ENCODE results near the gene EGFR. TPM values are rescaled to one million over a fixed set of nuclear protein-coding genes. Genes with fewer than 3 reads are reported as not detected.

EGFR gene
- total RNA-seq, 2 experiments from 2014 or later, result not detected

GRCh38 chr7:55082228-55082603 is 63.4 kb downstream of the EGFR start:
- H3K27ac Mint-ChIP-seq, result no peak overlapping the region
- intact Hi-C loops (cut with micrococcal nuclease), result loop anchor here (10.0 kb wide), 1 partner anchor 173 kb away; no protein-coding TSS in a partner anchor
- no peak for DNase-seq
- no peaks in the 10 kb centered on the region for H3K9me3 Mint-ChIP-seq
- peaks cover 9% of the 10 kb centered on the region for H3K4me1 Mint-ChIP-seq (ENCODE audit: low read depth)
- no peak overlapping the region for H3K4me3 Mint-ChIP-seq
- no peaks in the 10 kb centered on the region for H3K36me3 Mint-ChIP-seq
- ChIA-PET POLR2A (no interaction called here), CTCF (no interaction called here)
- H3K27me3 Mint-ChIP-seq, result peaks cover 10% of the 10 kb centered on the region

GRCh38 chr7:55083206-55083605 is 64.4 kb downstream of the EGFR start:
- DNase-seq, result no peak
- CTCF ChIA-PET, result no interaction called here
- no peak overlapping the region for H3K4me3 Mint-ChIP-seq
- H3K9me3 Mint-ChIP-seq, result no peaks in the 10 kb centered on the region
- H3K36me3 Mint-ChIP-seq, result no peaks in the 10 kb centered on the region
- peaks cover 12% of the 10 kb centered on the region for H3K27me3 Mint-ChIP-seq
- intact Hi-C loops (cut with micrococcal nuclease), result loop anchor here (10.0 kb wide), 1 partner anchor 172 kb away; no protein-coding TSS in a partner anchor
- H3K27ac Mint-ChIP-seq, result no peak overlapping the region
- POLR2A ChIA-PET, result no interaction called here
- peaks cover 11% of the 10 kb centered on the region for H3K4me1 Mint-ChIP-seq (ENCODE audit: low read depth)

GRCh38 chr7:55084307-55084706 is 65.5 kb downstream of the EGFR start:
- H3K36me3 Mint-ChIP-seq, result no peaks in the 10 kb centered on the region
- ChIA-PET CTCF (no interaction called here), POLR2A (no interaction called here)
- peaks cover 11% of the 10 kb centered on the region for H3K4me1 Mint-ChIP-seq (ENCODE audit: low read depth)
- H3K9me3 Mint-ChIP-seq, result no peaks in the 10 kb centered on the region
- no peak overlapping the region for H3K4me3 Mint-ChIP-seq
- no peak for DNase-seq
- intact Hi-C loops (cut with micrococcal nuclease), result loop anchor here (10.0 kb wide), 1 partner anchor 170 kb away; no protein-coding TSS in a partner anchor
- H3K27ac Mint-ChIP-seq, result no peak overlapping the region
- H3K27me3 Mint-ChIP-seq, result peaks cover 12% of the 10 kb centered on the region

GRCh38 chr7:55085511-55086412 is 66.9 kb downstream of the EGFR start:
- Mint-ChIP-seq H3K4me3 (no peak overlapping the region), H3K9me3 (no peaks in the 10 kb centered on the region), H3K4me1 (ENCODE audit: low read depth) (peaks cover 11% of the 10 kb centered on the region), H3K27ac (no peak overlapping the region), H3K36me3 (no peaks in the 10 kb centered on the region), H3K27me3 (peaks cover 12% of the 10 kb centered on the region)
- intact Hi-C loops (cut with micrococcal nuclease), result loop anchor here (2.0 to 10.0 kb wide), 3 partner anchors 47 to 169 kb away; no protein-coding TSS in a partner anchor
- no peak for DNase-seq
- ChIA-PET CTCF (interaction anchor here (1.2 kb wide), 1 partner anchor 170 kb away, joined by 5 read pairs; no protein-coding TSS in a partner anchor), POLR2A (interaction anchor here (0.9 kb wide), 1 partner anchor 327 kb away, joined by 4 read pairs; the partner anchor contains the start of gene SEC61G)

GRCh38 chr7:55086413-55087201 is 67.8 kb downstream of the EGFR start:
- peak; percentile 24 for DNase-seq
- no peak overlapping the region for H3K4me3 Mint-ChIP-seq
- POLR2A ChIA-PET, result interaction anchor here (0.7 to 0.9 kb wide), 2 partner anchors 14 to 327 kb away, joined by 4 to 5 read pairs; partner anchors contain the start of gene SEC61G
- no peaks in the 10 kb centered on the region for H3K9me3 Mint-ChIP-seq
- no peaks in the 10 kb centered on the region for H3K36me3 Mint-ChIP-seq
- H3K27ac Mint-ChIP-seq, result no peak overlapping the region
- CTCF ChIA-PET, result interaction anchor here (1.2 kb wide), 1 partner anchor 169 kb away, joined by 5 read pairs; no protein-coding TSS in a partner anchor
- intact Hi-C loops (cut with micrococcal nuclease), result loop anchor here (2.0 to 10.0 kb wide), 3 partner anchors 46 to 168 kb away; no protein-coding TSS in a partner anchor
- peaks cover 12% of the 10 kb centered on the region for H3K27me3 Mint-ChIP-seq
- peaks cover 11% of the 10 kb centered on the region for H3K4me1 Mint-ChIP-seq (ENCODE audit: low read depth)

GRCh38 chr7:55087521-55087961 is 68.7 kb downstream of the EGFR start:
- CTCF ChIA-PET, result no interaction called here
- H3K9me3 Mint-ChIP-seq, result no peaks in the 10 kb centered on the region
- H3K27me3 Mint-ChIP-seq, result peaks cover 12% of the 10 kb centered on the region
- H3K4me1 Mint-ChIP-seq (ENCODE audit: low read depth), result peaks cover 11% of the 10 kb centered on the region
- POLR2A ChIA-PET, result interaction anchor here (0.7 kb wide), 1 partner anchor 13 kb away, joined by 5 read pairs; no protein-coding TSS in a partner anchor
- intact Hi-C loops (cut with micrococcal nuclease), result loop anchor here (2.0 to 10.0 kb wide), 3 partner anchors 45 to 167 kb away; no protein-coding TSS in a partner anchor
- DNase-seq, result no peak
- no peak overlapping the region for H3K4me3 Mint-ChIP-seq
- H3K36me3 Mint-ChIP-seq, result no peaks in the 10 kb centered on the region
- no peak overlapping the region for H3K27ac Mint-ChIP-seq

- Mint-ChIP-seq H3K9me3 (no peaks in the 10 kb centered on the region), H3K36me3 (no peaks in the 10 kb centered on the region), H3K4me3 (no peak overlapping the region), H3K4me1 (ENCODE audit: low read depth) (peaks cover 11% of the 10 kb centered on the region), H3K27ac (no peak overlapping the region), H3K27me3 (peaks cover 10% of the 10 kb centered on the region)
- no peak for DNase-seq
- intact Hi-C loops (cut with micrococcal nuclease), result loop anchor here (5.0 to 10.0 kb wide), 2 partner anchors 44 to 167 kb away; no protein-coding TSS in a partner anchor
- ChIA-PET CTCF (no interaction called here), POLR2A (no interaction called here)
Observed at GRCh38 chr7:55088107-55088506, 69.3 kb downstream of the EGFR start.

GRCh38 chr7:55088620-55089019 is 69.8 kb downstream of the EGFR start:
- DNase-seq, result no peak
- H3K36me3 Mint-ChIP-seq, result no peaks in the 10 kb centered on the region
- H3K4me1 Mint-ChIP-seq (ENCODE audit: low read depth), result peaks cover 11% of the 10 kb centered on the region
- H3K27me3 Mint-ChIP-seq, result peaks cover 13% of the 10 kb centered on the region
- H3K4me3 Mint-ChIP-seq, result no peak overlapping the region
- ChIA-PET CTCF (no interaction called here), POLR2A (no interaction called here)
- intact Hi-C loops (cut with micrococcal nuclease), result loop anchor here (5.0 to 10.0 kb wide), 2 partner anchors 44 to 166 kb away; no protein-coding TSS in a partner anchor
- H3K9me3 Mint-ChIP-seq, result no peaks in the 10 kb centered on the region
- H3K27ac Mint-ChIP-seq, result no peak overlapping the region

- ChIA-PET POLR2A (no interaction called here), CTCF (interaction anchor here (1.0 kb wide), 1 partner anchor 163 kb away, joined by 4 read pairs; no protein-coding TSS in a partner anchor)
- intact Hi-C loops (cut with micrococcal nuclease), result no loop called here
- no peaks in the 10 kb centered on the region for H3K9me3 Mint-ChIP-seq
- H3K27me3 Mint-ChIP-seq, result peaks cover 7% of the 10 kb centered on the region
- no peak for DNase-seq
- peaks cover under 1% of the 10 kb centered on the region for H3K4me1 Mint-ChIP-seq (ENCODE audit: low read depth)
- no peak overlapping the region for H3K4me3 Mint-ChIP-seq
- H3K36me3 Mint-ChIP-seq, result no peaks in the 10 kb centered on the region
- no peak overlapping the region for H3K27ac Mint-ChIP-seq
Observed at GRCh38 chr7:55092186-55092974, 73.6 kb downstream of the EGFR start.

- Mint-ChIP-seq H3K27me3 (peaks cover 5% of the 10 kb centered on the region), H3K36me3 (no peaks in the 10 kb centered on the region), H3K4me1 (ENCODE audit: low read depth) (no peaks in the 10 kb centered on the region), H3K9me3 (no peaks in the 10 kb centered on the region), H3K27ac (no peak overlapping the region), H3K4me3 (no peak overlapping the region)
- DNase-seq, result no peak
- intact Hi-C loops (cut with micrococcal nuclease), result no loop called here
- ChIA-PET POLR2A (no interaction called here), CTCF (interaction anchor here (1.0 kb wide), 1 partner anchor 162 kb away, joined by 4 read pairs; no protein-coding TSS in a partner anchor)
Observed at GRCh38 chr7:55092975-55093373, 74.2 kb downstream of the EGFR start.

GRCh38 chr7:55093674-55094073 is 74.9 kb downstream of the EGFR start:
- ChIA-PET POLR2A (no interaction called here), CTCF (interaction anchor here (0.8 kb wide), 1 partner anchor 22 kb away, joined by 3 read pairs; no protein-coding TSS in a partner anchor)
- H3K9me3 Mint-ChIP-seq, result no peaks in the 10 kb centered on the region
- H3K27ac Mint-ChIP-seq, result no peak overlapping the region
- intact Hi-C loops (cut with micrococcal nuclease), result no loop called here
- DNase-seq, result no peak
- H3K4me3 Mint-ChIP-seq, result no peak overlapping the region
- H3K4me1 Mint-ChIP-seq (ENCODE audit: low read depth), result no peaks in the 10 kb centered on the region
- peaks cover 5% of the 10 kb centered on the region for H3K27me3 Mint-ChIP-seq
- no peaks in the 10 kb centered on the region for H3K36me3 Mint-ChIP-seq
